CD4-positive, alpha-beta T cell treated with Interferon alpha-2 for 1 hour (primary cell): ENCODE data around the gene UBE2E2.

Experiments
- DNase-seq, 2 donors: peaks; one replicate each; pipeline ENCODE4 v3.0.0-alpha.2; 2020 to 2022

The UBE2E2 gene

DNA sequence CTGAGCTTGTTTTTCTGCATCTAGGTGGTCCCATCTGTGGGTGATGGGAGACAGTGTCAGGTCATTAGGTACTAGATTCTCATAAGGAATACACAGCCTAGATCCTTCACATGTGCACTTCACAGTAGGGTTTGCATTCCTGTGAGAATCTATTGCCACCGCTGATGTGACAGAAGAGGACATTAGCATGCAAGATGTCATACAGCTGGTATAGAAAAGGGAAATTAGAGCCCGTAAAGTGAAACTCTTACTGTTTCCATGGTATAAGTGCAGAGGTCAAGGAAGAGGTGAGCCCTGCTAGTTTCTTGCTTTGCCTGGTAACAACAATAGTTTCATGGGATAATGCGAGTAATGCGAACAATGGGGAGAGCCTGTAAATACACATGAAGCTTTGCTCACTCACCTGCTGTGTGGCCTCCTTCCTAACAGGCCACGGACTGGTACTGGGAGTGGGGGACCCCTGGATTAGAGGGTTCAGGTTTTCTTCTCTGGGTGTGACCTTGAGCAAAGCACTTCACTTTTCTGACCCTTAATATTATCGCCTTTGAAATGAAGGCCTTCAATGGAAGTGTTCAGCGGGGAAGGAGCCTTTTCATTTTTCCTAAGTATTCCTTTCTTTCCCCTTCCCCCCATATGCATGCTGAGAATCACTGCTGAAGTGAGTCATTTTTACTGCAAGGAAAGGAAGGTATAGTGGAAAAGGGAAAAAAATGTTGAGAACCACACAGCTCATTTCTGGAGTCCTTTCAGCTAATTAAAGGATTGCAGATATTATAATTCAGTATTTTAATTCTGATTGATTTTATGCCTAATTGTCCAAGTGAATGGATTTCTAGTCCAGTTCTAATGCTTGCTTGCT, 286.4 kb downstream of the UBE2E2 start:
- no peak for DNase-seq

- no peak for DNase-seq
These were observed 287.3 kb downstream of the UBE2E2 start for GRCh38 chr3:23490459-23490858.

GRCh38 chr3:23492057-23492456, 288.9 kb downstream of the UBE2E2 start:
- DNase-seq: no peak

DNA sequence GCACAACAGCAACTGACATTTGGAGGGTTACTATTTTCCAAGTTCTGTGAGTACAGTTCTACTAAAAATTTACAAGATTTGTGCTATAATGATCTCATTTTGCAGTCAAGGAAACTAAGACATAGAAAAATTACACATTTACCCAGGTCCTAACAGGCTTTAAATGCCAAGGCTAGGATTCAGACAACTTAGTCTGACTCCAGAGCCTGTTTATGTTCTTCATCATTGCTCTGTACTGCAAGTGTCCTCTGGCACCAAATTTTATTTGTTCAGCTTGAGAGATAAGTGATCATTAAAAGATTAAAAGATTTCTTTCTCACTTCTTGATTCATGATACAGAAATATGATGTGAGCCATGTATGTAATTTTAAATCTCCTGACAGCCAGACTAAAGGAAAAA, 290.8 kb downstream of the UBE2E2 start:
- no peak for DNase-seq

DNA sequence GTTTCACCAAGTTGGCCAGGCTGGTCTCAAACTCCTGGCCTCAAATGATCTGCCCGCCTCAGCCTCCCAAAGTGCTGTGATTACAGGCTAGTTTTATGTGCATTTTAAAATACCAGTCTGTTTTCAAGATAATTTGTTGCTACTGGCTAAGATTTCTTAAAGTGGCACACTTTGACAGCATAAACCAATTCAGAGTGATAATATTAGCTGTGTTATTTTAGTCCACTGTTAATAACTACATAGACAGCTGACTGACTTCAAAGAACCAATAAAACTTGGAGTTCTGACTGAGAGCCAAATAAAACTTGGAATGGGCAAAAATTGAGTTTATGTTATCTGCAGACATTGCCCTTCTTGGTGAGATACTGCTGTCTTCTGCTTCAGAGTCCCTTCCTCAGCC, 291.8 kb downstream of the UBE2E2 start:
- no peak for DNase-seq

- no peak for DNase-seq
These were observed 292.4 kb downstream of the UBE2E2 start for GRCh38 chr3:23495507-23495906.

DNA sequence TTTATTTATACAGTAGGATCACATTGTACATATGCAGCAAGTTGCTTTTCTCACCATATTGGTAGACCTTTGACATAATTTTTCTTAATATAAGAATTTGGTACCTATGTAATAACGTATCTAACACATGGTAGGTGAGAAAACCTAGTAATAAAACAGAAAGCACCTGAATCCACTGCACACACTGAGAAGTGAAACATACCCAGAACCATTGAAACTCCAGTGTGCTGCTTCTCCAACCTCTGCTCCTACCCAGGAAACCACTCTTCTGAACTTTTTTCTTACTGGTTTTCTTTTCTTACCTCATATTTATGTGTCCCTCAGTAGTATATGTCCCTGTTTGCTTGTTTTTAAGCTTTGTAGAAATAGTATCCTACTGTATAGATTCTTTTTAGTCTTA, 293.0 kb downstream of the UBE2E2 start:
- no peak for DNase-seq

- DNase-seq: no peak
These were observed 294.0 kb downstream of the UBE2E2 start for GRCh38 chr3:23497156-23497555.

- DNase-seq: no peak
These were observed 298.2 kb downstream of the UBE2E2 start for GRCh38 chr3:23501201-23501802.

GRCh38 chr3:23508464-23508863, 305.3 kb downstream of the UBE2E2 start:
- no peak for DNase-seq

DNA sequence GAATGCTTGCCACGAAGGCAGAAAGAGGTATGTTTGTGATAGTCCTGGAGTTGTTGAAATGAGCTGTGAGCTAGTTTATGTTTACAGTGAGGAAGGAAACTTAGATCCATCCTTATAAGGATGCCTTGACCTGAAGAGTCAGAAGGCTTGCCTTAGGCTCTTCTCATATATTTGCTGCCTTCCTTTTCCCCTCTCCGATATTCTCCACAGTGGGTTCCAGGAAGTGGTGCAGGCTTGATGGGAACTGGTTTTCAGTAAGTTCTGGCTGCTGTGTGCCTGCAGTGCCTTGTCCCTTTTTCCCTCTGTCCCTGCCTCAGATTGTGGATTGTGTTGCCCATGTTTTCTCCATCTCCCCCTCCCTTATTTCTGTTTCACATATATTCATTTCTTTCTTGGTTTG, 315.3 kb downstream of the UBE2E2 start:
- no peak for DNase-seq

DNA sequence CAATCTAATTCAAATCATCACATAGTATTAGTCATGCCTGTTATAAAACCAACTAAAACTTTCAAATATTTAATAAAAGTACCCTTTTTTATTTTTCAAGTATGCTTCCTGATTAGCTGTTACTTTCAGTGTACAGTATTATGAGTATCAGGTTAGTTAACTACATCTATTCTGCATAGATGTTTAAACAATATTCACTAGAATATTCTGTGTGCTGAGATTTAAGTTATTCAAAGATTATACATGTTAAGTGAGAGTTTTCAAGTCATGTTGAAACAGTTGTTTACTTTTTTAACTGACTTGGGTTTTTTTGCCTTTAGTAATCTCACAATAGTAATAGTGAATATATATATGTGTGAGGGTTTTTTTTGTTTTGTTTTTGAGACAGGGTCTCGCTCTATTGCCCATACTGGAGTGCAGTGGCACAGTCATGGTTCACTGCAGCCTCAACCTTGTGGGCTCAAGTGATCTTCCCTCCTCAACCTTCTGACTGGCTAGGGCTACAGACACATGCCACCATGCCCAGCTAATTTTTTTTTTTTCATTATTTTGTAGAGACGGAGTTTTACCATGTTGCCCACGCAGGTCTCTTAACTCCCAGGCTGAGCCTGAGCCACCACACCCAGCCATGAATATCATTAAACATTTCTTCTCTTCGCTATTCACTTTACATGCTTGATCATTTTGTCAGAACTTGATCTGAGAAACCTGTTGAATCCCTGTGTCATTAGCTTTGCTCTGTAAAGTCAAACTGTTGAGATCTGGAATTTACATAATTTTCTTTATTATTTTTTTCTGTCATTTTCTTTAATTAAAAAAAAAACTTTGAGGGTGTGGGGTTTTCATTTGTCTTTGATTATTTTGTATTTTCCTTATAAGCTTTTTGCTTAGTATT, 316.4 kb downstream of the UBE2E2 start:
- peak in 1 of 2 donors; percentile 2 for DNase-seq

GRCh38 chr3:23527326-23527725, 324.2 kb downstream of the UBE2E2 start:
- DNase-seq: no peak

GRCh38 chr3:23533596-23533995, 330.5 kb downstream of the UBE2E2 start:
- DNase-seq: no peak

- no peak for DNase-seq
These were observed 330.9 kb downstream of the UBE2E2 start for GRCh38 chr3:23533996-23534395.

GRCh38 chr3:23537101-23537551, 334.0 kb downstream of the UBE2E2 start:
- no peak for DNase-seq

GRCh38 chr3:23539185-23539584, 336.1 kb downstream of the UBE2E2 start:
- DNase-seq: no peak

- no peak for DNase-seq
These were observed 337.5 kb downstream of the UBE2E2 start for GRCh38 chr3:23540600-23540999.

DNA sequence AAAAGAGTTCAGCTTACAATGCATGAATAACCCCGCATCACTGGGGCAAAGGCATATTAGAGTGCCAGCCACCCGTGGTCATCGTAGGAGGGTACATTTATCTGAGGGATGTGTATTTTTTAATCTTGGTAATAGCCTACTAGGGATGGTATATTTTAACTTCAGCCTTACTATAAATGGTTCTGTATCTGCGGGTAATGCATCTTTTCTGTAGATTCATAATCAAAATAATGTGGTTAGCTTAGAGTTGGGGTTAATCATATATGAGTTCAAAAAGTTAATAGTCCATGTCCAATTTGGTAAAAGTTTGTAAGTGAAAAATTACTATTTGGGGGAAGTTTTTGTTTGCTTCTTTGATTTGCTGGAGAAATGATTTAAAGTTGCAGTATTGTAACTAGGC, 339.0 kb downstream of the UBE2E2 start:
- no peak for DNase-seq

DNA sequence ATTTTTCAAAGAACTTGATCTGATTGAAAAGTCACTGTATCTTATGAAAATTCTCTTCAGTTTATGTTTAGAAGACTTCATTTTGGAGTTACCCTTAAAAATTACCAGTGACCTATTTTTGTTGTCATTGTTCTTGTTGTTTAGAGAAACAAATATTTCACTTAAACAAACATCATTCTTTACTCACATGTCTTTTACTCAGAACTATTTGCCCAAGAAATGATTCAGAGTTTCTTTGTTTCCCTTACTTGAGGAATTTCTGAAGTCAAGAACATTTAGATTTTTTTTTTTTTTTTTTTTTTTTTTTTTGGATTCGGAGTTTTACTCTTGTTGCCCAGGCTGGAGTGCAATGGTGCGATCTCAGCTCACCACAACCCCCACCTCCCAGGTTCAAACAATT, 343.1 kb downstream of the UBE2E2 start:
- DNase-seq: no peak

GRCh38 chr3:23547905-23548650, 345.0 kb downstream of the UBE2E2 start:
- DNase-seq: no peak

DNA sequence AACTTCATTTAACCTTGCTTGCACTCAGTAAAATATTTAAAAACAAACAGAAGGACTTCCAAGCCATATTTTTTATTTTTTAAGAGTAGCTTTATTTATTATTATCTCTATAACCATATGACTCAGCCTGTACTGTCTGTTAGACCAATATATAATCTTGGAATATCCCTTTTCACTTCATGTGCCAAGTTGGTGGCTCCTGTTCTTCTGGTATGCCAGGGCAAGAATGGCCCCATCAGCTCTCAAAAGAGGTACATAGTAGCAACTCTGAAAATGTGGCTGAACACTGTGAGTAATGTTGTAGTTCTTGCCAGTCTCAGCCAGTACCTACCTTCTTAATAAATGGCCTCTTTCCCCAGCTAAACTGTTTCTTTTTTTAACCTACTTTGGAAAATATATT, 345.6 kb downstream of the UBE2E2 start:
- no peak for DNase-seq
